NCI-H1417 (cell line): Measurements from ENCODE around the gene POR.
A peak's percentile ranks its signal among the peaks of the same experiment; 100 is the strongest.

ENCODE experiments used
- DNase-seq, 3 experiments: peaks; one replicate each; lab custom pipeline; 2025; lab: John Stamatoyannopoulos, UW

POR gene

DNA sequence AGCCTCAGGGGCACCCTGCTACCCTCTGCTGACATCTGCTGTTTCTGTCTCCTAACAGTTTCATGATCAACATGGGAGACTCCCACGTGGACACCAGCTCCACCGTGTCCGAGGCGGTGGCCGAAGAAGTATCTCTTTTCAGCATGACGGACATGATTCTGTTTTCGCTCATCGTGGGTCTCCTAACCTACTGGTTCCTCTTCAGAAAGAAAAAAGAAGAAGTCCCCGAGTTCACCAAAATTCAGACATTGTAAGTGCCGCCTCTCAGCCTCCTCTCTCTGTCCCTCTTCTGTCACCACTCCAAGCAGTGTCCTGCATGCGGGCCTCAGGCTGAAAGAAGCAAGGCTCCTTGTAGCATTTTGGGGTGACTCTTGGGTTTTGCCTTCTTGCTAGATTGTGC, 39.0 kb downstream of the POR start:
- DNase-seq = no peak

DNA sequence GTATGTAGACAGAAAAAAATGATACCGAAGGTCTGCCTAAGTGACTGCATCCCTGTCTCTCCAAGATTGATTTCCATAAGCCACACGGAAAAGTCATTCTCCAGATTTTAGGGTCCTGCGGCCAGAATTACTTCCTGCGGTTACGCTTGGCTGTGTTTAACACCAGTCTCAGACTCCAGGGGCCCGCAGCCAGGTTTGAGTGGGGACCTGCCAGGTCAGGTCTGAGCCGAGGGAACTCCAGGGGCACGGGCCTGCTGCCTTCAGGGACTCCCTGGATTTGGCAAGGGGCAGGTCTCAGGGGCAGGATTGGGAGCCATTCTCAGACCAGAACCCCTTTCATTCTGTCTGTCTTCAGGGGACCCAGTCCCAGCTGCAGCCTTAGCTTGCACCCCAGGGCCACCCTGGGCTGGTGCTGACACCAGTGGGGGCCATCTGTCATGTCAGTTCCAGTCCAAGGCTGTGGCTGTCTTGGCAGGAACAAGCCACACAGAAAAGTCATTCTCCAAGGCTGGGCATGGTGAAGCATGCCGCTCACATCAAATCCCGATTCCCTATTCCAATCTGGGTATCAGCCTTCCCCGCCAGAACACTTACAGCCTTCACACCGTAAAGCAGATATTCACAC, 40.5 kb downstream of the POR start:
- no peak for DNase-seq

GRCh38 chr7:75957021-75957736, 42.2 kb downstream of the POR start:
- DNase-seq = no peak

DNA sequence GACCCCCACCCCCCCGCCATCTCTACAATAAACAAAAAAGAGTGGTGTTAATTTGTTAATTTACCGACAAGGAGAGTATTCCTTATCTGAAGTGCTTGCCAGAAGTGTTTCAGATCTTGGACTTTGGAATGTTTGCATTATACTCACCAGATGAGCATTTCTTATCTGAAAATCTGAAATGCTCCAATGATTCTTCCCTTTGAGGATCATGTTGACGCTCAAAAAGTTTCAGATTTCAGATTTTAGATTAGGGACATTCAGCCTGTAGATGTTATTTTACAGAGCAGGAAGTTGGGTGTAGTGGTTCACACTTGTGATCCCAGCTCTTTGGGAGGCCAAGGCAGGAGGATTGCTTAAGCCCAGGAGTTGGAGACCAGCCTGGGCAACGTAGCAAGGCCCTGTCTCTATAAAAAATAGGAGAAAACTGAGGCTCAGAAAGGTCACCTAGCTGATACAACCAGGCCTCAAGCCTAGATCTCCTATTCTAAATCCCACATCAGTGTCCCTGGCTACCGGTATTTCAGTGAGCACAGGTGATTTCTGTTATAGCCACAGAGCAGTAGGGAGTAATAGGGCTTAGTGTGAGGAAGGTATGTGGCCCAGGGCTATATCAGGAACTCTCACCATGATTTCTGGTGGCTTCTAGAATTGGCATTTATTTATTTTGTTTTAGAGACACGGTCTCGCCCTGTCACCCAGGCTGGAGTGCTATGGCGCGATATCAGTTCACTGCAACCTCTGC, 44.0 kb downstream of the POR start:
- no peak for DNase-seq

- no peak for DNase-seq
These were observed 45.4 kb downstream of the POR start for GRCh38 chr7:75960372-75960771.

DNA sequence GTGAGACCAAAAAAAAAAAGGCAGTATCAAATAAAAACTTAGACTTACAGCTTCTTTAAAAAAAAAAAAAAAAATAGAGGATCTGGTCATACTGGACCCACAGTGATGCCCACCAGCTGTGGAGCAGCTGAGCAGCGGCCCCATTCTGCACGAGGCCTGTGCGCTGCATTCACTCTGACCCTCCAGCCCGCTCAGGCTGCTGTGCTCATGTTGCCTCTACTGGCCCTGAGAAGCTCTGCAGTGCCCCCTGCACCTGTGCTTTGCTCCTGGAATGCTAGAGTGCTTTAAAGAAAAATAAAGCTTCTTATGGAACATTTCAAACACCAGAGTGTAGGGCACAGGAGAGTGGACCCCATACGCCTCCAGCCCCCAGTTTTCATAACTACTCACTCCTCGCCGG, 46.3 kb downstream of the POR start:
- no peak for DNase-seq

DNA sequence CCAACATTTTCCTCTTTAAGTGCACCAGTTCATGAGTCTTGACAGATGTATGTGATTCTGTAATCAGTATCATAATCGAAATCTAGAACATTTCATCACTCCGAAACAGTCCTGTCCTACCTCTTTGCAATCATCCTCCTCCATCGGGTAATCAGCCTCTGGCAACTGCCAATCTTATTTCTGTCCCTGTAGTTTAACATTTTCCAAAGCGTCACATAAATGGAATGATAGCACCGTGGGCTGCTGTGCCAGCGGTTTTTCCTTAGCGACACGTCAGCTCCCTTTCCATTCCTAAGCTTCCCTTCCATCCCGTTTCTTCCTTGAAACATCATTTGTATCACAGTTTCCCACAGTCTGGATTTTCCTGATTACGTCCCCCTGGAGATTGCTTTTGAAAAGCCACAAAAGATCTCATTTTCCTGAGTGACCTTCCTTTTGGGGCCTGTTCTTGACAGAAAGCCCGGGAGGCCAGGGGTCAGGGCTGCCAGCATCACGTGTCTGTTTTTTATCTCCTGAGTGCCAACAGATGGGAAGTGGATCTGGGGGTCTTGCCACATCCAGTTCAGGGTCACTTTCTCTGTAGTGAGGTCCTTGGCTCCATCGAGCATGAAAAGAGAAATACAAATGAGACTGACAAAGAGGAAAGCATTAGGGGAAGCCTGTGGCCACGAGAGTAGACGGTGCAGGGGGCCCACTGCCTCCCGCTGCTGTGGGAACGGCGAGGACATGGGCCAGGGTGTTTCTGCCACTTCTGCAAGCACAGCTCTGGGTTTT, 47.8 kb downstream of the POR start:
- no peak for DNase-seq

- DNase-seq = no peak
These were observed 48.5 kb downstream of the POR start for GRCh38 chr7:75963381-75963995.

DNA sequence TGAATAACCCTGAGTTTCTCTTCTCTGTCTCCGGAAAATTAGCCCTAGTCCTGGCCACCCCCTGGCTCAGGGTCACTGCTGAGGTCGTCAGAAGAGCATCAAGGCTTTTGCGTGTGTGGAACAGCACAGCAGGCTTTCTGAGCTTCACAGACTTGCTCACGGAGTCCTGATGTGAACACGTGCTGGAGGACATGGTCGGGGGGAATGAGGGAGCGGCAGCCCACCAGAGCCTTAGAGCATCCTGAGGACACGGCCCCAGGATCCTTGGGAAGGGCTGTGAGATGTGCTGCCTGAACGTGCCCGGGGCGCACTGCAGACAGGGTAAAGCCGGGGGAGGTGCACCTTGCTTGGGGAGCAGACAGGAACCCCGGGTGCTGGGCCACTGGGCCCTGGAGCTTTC, 50.7 kb downstream of the POR start:
- peak in 1 of 3 experiments; percentile 75 for DNase-seq

- DNase-seq = peak; percentile 75 to 91 (median 83)
These were observed 51.4 kb downstream of the POR start for GRCh38 chr7:75966190-75966961.

- no peak for DNase-seq
These were observed 52.1 kb downstream of the POR start for GRCh38 chr7:75967055-75967454.

- DNase-seq = peak; percentile 70 to 90 (median 77)
These were observed 52.6 kb downstream of the POR start for GRCh38 chr7:75967487-75967997.

DNA sequence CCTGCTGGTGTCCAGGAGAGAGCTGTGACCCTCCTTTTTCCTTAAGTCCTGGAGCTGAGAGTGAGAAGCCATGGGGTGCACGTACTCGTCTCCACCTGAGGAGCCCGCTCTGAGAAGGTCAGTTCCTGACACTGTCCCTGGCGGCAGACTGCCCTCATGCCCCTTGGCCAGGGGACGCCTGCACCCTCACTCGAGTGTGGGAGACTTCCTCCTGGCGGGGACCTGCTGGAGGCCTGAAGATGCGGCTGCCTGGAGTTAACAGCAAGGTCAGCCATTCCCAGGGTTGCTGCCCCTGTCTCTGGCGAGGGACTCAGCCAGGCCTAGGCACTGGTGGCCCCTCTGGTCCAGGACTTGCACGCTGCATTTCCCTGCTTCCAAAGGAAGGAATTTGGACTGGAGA, 53.1 kb downstream of the POR start:
- no peak for DNase-seq

- no peak for DNase-seq
These were observed 53.6 kb downstream of the POR start for GRCh38 chr7:75968561-75969001.

GRCh38 chr7:75969182-75969581, 54.2 kb downstream of the POR start:
- no peak for DNase-seq

GRCh38 chr7:75969704-75970498, 54.9 kb downstream of the POR start:
- DNase-seq = no peak

- no peak for DNase-seq
These were observed 56.5 kb downstream of the POR start for GRCh38 chr7:75971309-75971960.

DNA sequence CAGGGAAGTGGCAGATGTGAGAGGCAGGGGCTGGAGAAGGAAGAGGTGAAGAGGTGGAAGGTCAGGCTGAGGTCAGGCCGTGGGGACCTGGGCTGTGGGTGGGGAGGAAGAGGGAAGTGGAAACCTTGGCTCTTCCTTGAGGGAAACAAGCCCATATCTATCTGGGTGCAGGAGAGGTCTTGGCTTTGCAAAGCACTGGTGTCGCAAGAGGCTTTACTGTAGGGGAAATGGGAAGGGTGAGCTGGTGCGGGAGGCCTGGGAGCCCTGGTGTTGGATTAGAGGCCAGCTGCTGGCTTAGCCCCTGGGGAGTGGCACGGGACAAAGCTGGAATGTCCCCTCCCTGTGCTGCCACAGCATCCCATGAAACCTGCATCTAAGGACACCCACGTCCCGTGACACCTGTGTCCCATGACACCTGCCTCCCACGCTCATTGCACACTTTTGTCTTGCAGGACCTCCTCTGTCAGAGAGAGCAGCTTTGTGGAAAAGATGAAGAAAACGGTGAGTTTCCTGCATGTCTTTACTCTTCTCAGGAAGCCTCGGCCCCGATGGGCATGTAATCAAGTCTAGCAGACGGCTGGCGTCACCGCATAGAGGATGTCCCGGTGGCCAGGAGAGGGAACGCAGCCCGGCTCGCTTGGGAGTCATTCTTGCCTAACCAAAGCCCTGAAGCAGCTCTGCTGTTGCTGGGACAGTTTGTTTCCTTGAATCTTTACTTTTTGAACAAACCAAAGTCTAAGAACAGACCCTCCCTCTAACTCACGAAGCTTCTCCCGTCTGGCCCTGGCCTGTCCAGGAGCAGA, 57.2 kb downstream of the POR start:
- DNase-seq = no peak

DNA sequence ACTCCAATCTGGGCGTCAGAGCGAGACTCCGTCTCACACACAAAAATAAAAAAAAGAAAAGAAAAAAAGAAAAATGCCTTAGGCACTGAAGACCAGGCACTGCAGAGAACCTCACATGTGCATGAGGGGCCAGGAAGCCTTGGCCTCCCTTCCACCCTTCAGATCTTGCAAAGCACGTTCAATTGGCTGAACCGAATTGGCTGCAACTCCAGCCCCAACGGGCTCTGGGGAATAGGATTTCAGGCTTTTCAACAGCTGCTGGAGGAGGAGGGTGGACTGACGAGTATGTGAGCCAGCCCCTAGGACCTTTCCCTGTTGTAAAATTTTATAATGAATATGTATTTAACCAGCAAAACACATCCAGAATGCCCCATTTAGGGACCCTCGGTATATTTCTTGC, 62.8 kb downstream of the POR start:
- DNase-seq = no peak
